HepG2 (cell line): ENCODE results near the gene UMPS. TPM values are rescaled to one million over a fixed set of nuclear protein-coding genes. Genes with fewer than 3 reads are reported as not detected.

ENCODE experiments used
- AKAP8 ChIP-seq: sonication (generic); formaldehyde crosslinking; IDR thresholded peaks from 2 replicates; pipeline ENCODE4 v1.5.1; 2020; ENCODE audit warnings: mild to moderate bottlenecking, missing genetic modification reagents
- BORCS8-MEF2B ChIP-seq: sonication (generic); formaldehyde crosslinking; IDR thresholded peaks from 2 replicates; pipeline ENCODE4 v1.8.0; 2022; ENCODE audit warnings: mild to moderate bottlenecking, missing genetic modification reagents
- CENPX ChIP-seq: sonication (generic); formaldehyde crosslinking; IDR thresholded peaks from 2 replicates; pipeline ENCODE4 v1.9.0; 2021; ENCODE audit warnings: mild to moderate bottlenecking, missing genetic modification reagents, moderate library complexity
- ERF ChIP-seq: IDR thresholded peaks from 2 replicates; pipeline ENCODE4 v1.6.1; 2018; ENCODE audit warnings: missing biosample characterization, missing genetic modification reagents
- HOXA3 ChIP-seq: sonication (generic); formaldehyde crosslinking; IDR thresholded peaks from 2 replicates; pipeline ENCODE4 v1.5.0; 2020; ENCODE audit warnings: missing genetic modification reagents
- MED1 ChIP-seq: sonication (generic); formaldehyde crosslinking; IDR thresholded peaks from 2 replicates; pipeline ENCODE4 v1.4.0; 2020; ENCODE audit warnings: missing genetic modification reagents
- PLRG1 ChIP-seq: fragments of 450-650 bp; conservative IDR thresholded peaks from 2 replicates; pipeline ENCODE4 v1.6.1; 2016
- SSRP1 ChIP-seq: IDR thresholded peaks from 2 replicates; pipeline ENCODE4 v1.6.1; 2016; ENCODE audit warnings: control low read depth
- TOE1 ChIP-seq: sonication (generic); formaldehyde crosslinking; IDR thresholded peaks from 2 replicates; pipeline ENCODE4 v1.4.0; 2020; ENCODE audit warnings: mild to moderate bottlenecking, missing genetic modification reagents
- WIZ ChIP-seq: sonication (generic); formaldehyde crosslinking; IDR thresholded peaks from 2 replicates; pipeline ENCODE4 v1.5.1; 2020; ENCODE audit warnings: mild to moderate bottlenecking, missing genetic modification reagents
- ZNF235 ChIP-seq: sonication (generic); formaldehyde crosslinking; IDR thresholded peaks from 2 replicates; pipeline ENCODE4 v1.8.1; 2023; ENCODE audit warnings: mild to moderate bottlenecking, missing genetic modification reagents, borderline replicate concordance
- ZNF253 ChIP-seq: sonication (generic); formaldehyde crosslinking; IDR thresholded peaks from 2 replicates; pipeline ENCODE4 v1.8.0; 2022; ENCODE audit warnings: mild to moderate bottlenecking, missing genetic modification reagents, borderline replicate concordance
- ZNF569 ChIP-seq: sonication (generic); formaldehyde crosslinking; IDR thresholded peaks from 2 replicates; pipeline ENCODE4 v1.5.0; 2020; ENCODE audit warnings: mild to moderate bottlenecking, missing genetic modification reagents, moderate library complexity, borderline replicate concordance
- ZNF879 ChIP-seq: sonication (generic); formaldehyde crosslinking; IDR thresholded peaks from 2 replicates; pipeline ENCODE4 v1.8.1; 2023; ENCODE audit warnings: missing genetic modification reagents
- polyA plus RNA-seq, 8 experiments: library from polyadenylated mRNA; depleted of rRNA in 3 of 8; stranded (reverse) in 7 of 8; unstranded in 1 of 8; fragments of >200 nt; fragmentation: Illumina TruSeq in 4 of 8; extraction: Trizol in 4 of 8; gene quantifications; 2 replicates each; pipeline versions ENCODE4 v1.2.1 to v1.2.3, GENCODE V29; 2011 to 2016; ENCODE audit warnings: low read depth in 4 of 8, missing spikeins in 1 of 8, mixed read lengths in 1 of 8; ENCODE audit not compliant: insufficient read depth in 1 of 8
- total RNA-seq, 5 experiments: library from RNA; depleted of rRNA; stranded (reverse); fragments of >200 nt; fragmentation: Illumina TruSeq; extraction: Trizol; gene quantifications; 2 replicates each; pipeline ENCODE4 v1.2.3, GENCODE V29; 2016; ENCODE audit warnings: low read depth in 1 of 5
- TF ChIP-seq, protein P1 (sequence below), 2 experiments: IDR thresholded peaks; 2 replicates each; pipeline ENCODE4 v1.6.1; 2011 to 2012; ENCODE audit warnings: low read length in 2 of 2, borderline replicate concordance in 1 of 2, low read depth in 1 of 2, mild to moderate bottlenecking in 1 of 2, moderate library complexity in 1 of 2
- TF ChIP-seq, protein P2 (sequence below): sonication (generic); formaldehyde crosslinking; IDR thresholded peaks from one replicate; pipeline ENCODE4 v1.5.1; 2020; ENCODE audit warnings: mild to moderate bottlenecking, missing genetic modification reagents; ENCODE audit errors: not compliant biosample characterization

UMPS gene
- total and polyA plus RNA-seq, 2 of the 13 experiments (the other 11 are each of a cell fraction or from before 2014, with no cell fraction given) = 52.7 to 74.2 TPM

DNA sequence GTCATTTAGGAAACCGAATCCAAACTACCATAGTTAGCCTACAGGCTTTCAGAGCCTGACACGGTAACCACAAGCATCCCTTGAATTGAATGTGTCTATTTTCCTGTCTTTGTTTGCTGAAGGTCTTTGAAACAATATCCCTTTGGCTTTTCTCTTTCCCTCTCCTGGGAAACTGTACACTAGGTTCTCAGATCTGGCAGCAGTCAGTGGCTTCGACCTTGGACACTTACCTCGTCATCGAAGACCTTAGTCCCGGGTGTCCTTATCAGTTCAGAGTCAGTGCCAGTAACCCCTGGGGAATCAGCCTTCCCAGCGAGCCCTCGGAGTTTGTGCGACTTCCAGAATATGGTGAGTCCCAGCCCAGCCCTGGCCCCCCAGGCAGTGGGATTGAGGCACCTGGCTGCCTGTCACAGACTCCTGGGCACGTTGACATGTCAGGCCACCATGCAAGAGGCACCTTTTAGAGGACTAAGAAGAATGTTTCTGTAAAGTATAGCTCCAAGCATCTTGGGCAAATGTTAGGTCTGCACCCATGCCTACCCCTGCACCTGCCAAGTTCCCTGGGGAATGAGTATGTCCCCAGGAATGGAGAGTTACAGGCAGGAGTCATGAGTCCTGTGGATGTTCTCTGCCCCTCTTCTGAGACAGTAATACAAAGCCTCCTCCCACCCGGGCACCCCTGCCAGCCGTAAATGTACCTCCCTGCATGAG lies 30.4 kb upstream of the UMPS start (continued):
- TF ChIP-seq ZNF253 (CRISPR knock-in tag) (0 out of 2 replicates have a peak, but pooled peaks have one; percentile 50), ERF (CRISPR knock-in tag) (peak; percentile 45), CENPX (CRISPR knock-in tag) (no peak), ZNF569 (CRISPR knock-in tag) (no peak), SSRP1 (CRISPR knock-in tag) (no peak; the same call in 1 of the 2 replicates), ZNF235 (CRISPR knock-in tag) (no peak), WIZ (no peak), BORCS8-MEF2B (CRISPR knock-in tag) (no peak), TOE1 (CRISPR knock-in tag) (no peak), PLRG1 (no peak), AKAP8 (no peak), HOXA3 (CRISPR knock-in tag) (peak; percentile 75; the same call in 1 of the 2 replicates), ZNF879 (no peak), MED1 (CRISPR knock-in tag) (peak; percentile 95)
- TF ChIP-seq, protein P1, sequence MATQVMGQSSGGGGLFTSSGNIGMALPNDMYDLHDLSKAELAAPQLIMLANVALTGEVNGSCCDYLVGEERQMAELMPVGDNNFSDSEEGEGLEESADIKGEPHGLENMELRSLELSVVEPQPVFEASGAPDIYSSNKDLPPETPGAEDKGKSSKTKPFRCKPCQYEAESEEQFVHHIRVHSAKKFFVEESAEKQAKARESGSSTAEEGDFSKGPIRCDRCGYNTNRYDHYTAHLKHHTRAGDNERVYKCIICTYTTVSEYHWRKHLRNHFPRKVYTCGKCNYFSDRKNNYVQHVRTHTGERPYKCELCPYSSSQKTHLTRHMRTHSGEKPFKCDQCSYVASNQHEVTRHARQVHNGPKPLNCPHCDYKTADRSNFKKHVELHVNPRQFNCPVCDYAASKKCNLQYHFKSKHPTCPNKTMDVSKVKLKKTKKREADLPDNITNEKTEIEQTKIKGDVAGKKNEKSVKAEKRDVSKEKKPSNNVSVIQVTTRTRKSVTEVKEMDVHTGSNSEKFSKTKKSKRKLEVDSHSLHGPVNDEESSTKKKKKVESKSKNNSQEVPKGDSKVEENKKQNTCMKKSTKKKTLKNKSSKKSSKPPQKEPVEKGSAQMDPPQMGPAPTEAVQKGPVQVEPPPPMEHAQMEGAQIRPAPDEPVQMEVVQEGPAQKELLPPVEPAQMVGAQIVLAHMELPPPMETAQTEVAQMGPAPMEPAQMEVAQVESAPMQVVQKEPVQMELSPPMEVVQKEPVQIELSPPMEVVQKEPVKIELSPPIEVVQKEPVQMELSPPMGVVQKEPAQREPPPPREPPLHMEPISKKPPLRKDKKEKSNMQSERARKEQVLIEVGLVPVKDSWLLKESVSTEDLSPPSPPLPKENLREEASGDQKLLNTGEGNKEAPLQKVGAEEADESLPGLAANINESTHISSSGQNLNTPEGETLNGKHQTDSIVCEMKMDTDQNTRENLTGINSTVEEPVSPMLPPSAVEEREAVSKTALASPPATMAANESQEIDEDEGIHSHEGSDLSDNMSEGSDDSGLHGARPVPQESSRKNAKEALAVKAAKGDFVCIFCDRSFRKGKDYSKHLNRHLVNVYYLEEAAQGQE (IDR thresholded peaks at IDR 0.05; ENCODE audit: borderline replicate concordance in 1 of 2, low read depth in 1 of 2, low read length in 2 of 2) = 0 out of 4 replicates have a peak, but pooled peaks of 1 of the 2 experiments have one; percentile 22
- TF ChIP-seq, protein P2, sequence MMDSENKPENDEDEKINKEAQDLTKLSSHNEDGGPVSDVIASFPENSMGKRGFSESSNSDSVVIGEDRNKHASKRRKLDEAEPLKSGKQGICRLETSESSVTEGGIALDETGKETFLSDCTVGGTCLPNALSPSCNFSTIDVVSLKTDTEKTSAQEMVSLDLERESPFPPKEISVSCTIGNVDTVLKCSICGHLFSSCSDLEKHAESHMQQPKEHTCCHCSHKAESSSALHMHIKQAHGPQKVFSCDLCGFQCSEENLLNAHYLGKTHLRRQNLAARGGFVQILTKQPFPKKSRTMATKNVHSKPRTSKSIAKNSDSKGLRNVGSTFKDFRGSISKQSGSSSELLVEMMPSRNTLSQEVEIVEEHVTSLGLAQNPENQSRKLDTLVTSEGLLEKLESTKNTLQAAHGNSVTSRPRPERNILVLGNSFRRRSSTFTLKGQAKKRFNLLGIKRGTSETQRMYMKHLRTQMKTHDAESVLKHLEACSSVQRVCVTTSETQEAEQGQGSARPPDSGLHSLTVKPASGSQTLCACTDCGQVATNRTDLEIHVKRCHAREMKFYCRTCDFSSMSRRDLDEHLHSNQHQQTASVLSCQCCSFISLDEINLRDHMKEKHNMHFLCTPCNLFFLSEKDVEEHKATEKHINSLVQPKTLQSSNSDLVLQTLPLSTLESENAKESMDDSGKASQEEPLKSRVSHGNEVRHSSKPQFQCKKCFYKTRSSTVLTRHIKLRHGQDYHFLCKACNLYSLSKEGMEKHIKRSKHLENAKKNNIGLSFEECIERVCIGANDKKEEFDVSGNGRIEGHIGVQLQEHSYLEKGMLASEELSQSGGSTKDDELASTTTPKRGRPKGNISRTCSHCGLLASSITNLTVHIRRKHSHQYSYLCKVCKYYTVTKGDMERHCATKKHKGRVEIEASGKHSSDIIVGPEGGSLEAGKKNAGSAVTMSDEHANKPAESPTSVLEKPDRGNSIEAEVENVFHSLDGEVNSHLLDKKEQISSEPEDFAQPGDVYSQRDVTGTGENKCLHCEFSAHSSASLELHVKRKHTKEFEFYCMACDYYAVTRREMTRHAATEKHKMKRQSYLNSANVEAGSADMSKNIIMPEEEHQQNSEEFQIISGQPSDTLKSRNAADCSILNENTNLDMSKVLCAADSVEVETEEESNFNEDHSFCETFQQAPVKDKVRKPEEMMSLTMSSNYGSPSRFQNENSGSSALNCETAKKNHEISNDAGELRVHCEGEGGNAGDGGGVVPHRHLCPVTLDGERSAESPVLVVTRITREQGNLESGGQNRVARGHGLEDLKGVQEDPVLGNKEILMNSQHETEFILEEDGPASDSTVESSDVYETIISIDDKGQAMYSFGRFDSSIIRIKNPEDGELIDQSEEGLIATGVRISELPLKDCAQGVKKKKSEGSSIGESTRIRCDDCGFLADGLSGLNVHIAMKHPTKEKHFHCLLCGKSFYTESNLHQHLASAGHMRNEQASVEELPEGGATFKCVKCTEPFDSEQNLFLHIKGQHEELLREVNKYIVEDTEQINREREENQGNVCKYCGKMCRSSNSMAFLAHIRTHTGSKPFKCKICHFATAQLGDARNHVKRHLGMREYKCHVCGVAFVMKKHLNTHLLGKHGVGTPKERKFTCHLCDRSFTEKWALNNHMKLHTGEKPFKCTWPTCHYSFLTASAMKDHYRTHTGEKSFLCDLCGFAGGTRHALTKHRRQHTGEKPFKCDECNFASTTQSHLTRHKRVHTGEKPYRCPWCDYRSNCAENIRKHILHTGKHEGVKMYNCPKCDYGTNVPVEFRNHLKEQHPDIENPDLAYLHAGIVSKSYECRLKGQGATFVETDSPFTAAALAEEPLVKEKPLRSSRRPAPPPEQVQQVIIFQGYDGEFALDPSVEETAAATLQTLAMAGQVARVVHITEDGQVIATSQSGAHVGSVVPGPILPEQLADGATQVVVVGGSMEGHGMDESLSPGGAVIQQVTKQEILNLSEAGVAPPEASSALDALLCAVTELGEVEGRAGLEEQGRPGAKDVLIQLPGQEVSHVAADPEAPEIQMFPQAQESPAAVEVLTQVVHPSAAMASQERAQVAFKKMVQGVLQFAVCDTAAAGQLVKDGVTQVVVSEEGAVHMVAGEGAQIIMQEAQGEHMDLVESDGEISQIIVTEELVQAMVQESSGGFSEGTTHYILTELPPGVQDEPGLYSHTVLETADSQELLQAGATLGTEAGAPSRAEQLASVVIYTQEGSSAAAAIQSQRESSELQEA = no peak
